ENCODE measurements around the gene RCVRN. TPM values are rescaled to one million over a fixed set of nuclear protein-coding genes. Genes with fewer than 3 reads are reported as not detected.

The RCVRN gene
- total RNA-seq, 1 experiment from 2014 or later: not detected

DNA sequence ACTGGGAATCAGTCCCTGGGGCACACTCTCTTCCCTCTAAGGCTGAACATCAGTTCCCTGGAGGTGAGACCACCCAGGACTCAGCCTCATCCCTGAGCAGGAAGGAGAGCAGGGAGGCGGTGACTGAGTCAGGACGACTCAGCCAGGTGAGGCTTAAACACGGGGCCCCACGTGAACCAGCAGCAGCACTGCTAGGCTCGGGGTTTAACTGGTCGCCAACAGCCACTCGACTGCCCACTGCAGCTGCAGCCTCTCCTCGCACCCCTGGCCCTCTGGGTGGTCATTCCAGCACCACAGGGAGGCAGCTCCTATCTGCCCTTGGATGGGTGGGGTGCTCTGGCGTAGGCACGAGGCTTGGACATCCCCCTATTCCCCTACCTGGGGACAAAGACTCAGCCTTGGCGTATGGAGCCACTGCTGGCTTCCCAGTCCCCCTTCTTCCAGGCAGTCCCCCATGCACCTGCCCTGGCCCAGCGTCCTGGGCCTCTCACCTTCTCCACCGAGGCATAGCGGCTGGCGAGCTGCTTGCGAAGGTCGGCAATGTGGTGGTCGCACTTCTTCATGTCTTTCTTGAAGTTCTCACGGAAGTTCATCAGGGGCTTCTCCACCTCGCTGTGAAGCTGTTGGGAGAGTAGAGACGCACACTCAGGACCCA lies 21.2 kb upstream of the RCVRN start:
- no peaks in the 10 kb centered on the region for H3K9me3 ChIP-seq (ENCODE audit: insufficient read depth, low read depth)
- H4K20me1 ChIP-seq (ENCODE audit: insufficient read depth): no peaks in the 10 kb centered on the region
- intact Hi-C loops (cut with micrococcal nuclease; ENCODE audit: unreplicated experiment): loop anchor here (10.0 kb wide), 2 partner anchors 161 to 281 kb away; partner anchors contain the start of gene USP43
- no TSS peak for BruUV-seq (replicated peaks)
- 0 out of 2 replicates have a peak, but pooled peaks cover 3% of the 10 kb centered on the region for H3K4me1 ChIP-seq (replicated peaks; ENCODE audit: insufficient read depth)
- no peak overlapping the region for H3K27ac ChIP-seq
- TF ChIP-seq EZH2 (IDR thresholded peaks at IDR 0.05; ENCODE audit: low read depth): no peak
- TF ChIP-seq, protein P1, sequence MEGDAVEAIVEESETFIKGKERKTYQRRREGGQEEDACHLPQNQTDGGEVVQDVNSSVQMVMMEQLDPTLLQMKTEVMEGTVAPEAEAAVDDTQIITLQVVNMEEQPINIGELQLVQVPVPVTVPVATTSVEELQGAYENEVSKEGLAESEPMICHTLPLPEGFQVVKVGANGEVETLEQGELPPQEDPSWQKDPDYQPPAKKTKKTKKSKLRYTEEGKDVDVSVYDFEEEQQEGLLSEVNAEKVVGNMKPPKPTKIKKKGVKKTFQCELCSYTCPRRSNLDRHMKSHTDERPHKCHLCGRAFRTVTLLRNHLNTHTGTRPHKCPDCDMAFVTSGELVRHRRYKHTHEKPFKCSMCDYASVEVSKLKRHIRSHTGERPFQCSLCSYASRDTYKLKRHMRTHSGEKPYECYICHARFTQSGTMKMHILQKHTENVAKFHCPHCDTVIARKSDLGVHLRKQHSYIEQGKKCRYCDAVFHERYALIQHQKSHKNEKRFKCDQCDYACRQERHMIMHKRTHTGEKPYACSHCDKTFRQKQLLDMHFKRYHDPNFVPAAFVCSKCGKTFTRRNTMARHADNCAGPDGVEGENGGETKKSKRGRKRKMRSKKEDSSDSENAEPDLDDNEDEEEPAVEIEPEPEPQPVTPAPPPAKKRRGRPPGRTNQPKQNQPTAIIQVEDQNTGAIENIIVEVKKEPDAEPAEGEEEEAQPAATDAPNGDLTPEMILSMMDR (conservative IDR thresholded peaks at IDR 0.05): no peak
- ChIA-PET POLR2A (ENCODE audit: unreplicated experiment) (no interaction called here), CTCF (no interaction called here)
- no peak overlapping the region for H3K4me3 ChIP-seq
- H3K9me2 ChIP-seq (ENCODE audit: insufficient read depth): no peaks in the 10 kb centered on the region
- no peak overlapping the region for H2AFZ ChIP-seq
- no peak for DNase-seq
- H3K4me2 ChIP-seq: no peak overlapping the region
- H3K79me2 ChIP-seq (ENCODE audit: low read depth): no peaks in the 10 kb centered on the region
- H3K27me3 ChIP-seq (ENCODE audit: insufficient read depth, low read depth): peaks cover 17% of the 10 kb centered on the region
- H3F3A ChIP-seq (ENCODE audit: insufficient read depth, low read depth): no peaks in the 10 kb centered on the region
- no peaks in the 10 kb centered on the region for H3K36me3 ChIP-seq (ENCODE audit: low read depth)

DNA sequence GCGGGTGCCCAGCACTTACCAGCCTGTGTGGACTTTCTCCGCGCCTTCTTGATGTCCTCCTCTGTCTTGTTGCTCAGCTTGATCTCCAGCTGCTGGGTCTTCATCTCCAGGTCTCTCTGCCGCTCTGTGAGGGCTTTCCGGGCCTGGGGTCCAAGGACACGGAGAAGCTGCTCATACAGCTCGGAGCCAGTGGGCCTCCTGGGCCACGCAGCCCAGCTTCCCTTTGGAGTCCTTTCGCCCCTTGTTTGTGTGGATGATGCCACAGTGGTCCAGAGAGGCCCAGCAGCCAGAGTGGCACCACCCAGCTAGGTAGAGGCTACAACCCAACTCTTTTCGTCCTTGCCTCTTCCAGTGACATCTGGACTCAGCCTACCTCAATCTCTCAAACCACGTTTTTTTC lies 20.4 kb upstream of the RCVRN start:
- H3K4me2 ChIP-seq: no peak overlapping the region
- H3K79me2 ChIP-seq (ENCODE audit: low read depth): no peaks in the 10 kb centered on the region
- no peak overlapping the region for H2AFZ ChIP-seq
- DNase-seq: no peak
- no peak for TF ChIP-seq EZH2 (IDR thresholded peaks at IDR 0.05; ENCODE audit: low read depth)
- TF ChIP-seq, protein P1 (conservative IDR thresholded peaks at IDR 0.05): no peak
- H3F3A ChIP-seq (ENCODE audit: insufficient read depth, low read depth): no peaks in the 10 kb centered on the region
- CTCF ChIA-PET: interaction anchor here (1.0 to 1.2 kb wide), 2 partner anchors 108 to 301 kb away, joined by 3 to 10 read pairs; no protein-coding TSS in a partner anchor
- no TSS peak for BruUV-seq (replicated peaks)
- no peaks in the 10 kb centered on the region for H4K20me1 ChIP-seq (ENCODE audit: insufficient read depth)
- peaks cover 9% of the 10 kb centered on the region for H3K27me3 ChIP-seq (ENCODE audit: insufficient read depth, low read depth)
- POLR2A ChIA-PET (ENCODE audit: unreplicated experiment): no interaction called here
- H3K27ac ChIP-seq: no peak overlapping the region
- intact Hi-C loops (cut with micrococcal nuclease; ENCODE audit: unreplicated experiment): loop anchor here (2.0 to 10.0 kb wide), 3 partner anchors 161 to 693 kb away; partner anchors contain the start of gene USP43
- no peaks in the 10 kb centered on the region for H3K36me3 ChIP-seq (ENCODE audit: low read depth)
- H3K4me3 ChIP-seq: no peak overlapping the region
- no peaks in the 10 kb centered on the region for H3K9me3 ChIP-seq (ENCODE audit: insufficient read depth, low read depth)
- H3K4me1 ChIP-seq (replicated peaks; ENCODE audit: insufficient read depth): 0 out of 2 replicates have a peak, but pooled peaks cover 3% of the 10 kb centered on the region
- no peaks in the 10 kb centered on the region for H3K9me2 ChIP-seq (ENCODE audit: insufficient read depth)

- peak; percentile 39 to 56 for DNase-seq
- no peak overlapping the region for H3K4me3 ChIP-seq
- POLR2A ChIA-PET (ENCODE audit: unreplicated experiment): interaction anchor here (0.8 kb wide), 1 partner anchor 156 kb away, joined by 3 read pairs; no protein-coding TSS in a partner anchor
- H3K27me3 ChIP-seq (ENCODE audit: insufficient read depth, low read depth): peaks cover 2% of the 10 kb centered on the region; the same call in 1 of the 2 replicates
- H3K36me3 ChIP-seq (ENCODE audit: low read depth): no peaks in the 10 kb centered on the region
- CTCF ChIA-PET: interaction anchor here (0.6 to 1.2 kb wide), 9 partner anchors 9 to 693 kb away, joined by 3 to 15 read pairs (median 7); no protein-coding TSS in a partner anchor
- no peaks in the 10 kb centered on the region for H3K9me3 ChIP-seq (ENCODE audit: insufficient read depth, low read depth)
- H3K27ac ChIP-seq: no peak overlapping the region
- BruUV-seq (replicated peaks): no TSS peak
- H3K4me2 ChIP-seq: peak overlapping the region; percentile 32; the same call in 1 of the 2 replicates
- intact Hi-C loops (cut with micrococcal nuclease; ENCODE audit: unreplicated experiment): loop anchor here (1.0 to 10.0 kb wide), 6 partner anchors 58 to 694 kb away; partner anchors contain the start of gene USP43
- H3K4me1 ChIP-seq (replicated peaks; ENCODE audit: insufficient read depth): 0 out of 2 replicates have a peak, but pooled peaks cover 3% of the 10 kb centered on the region
- no peaks in the 10 kb centered on the region for H3K9me2 ChIP-seq (ENCODE audit: insufficient read depth)
- no peak overlapping the region for H2AFZ ChIP-seq
- no peaks in the 10 kb centered on the region for H3K79me2 ChIP-seq (ENCODE audit: low read depth)
- no peaks in the 10 kb centered on the region for H3F3A ChIP-seq (ENCODE audit: insufficient read depth, low read depth)
- TF ChIP-seq, protein P1 (conservative IDR thresholded peaks at IDR 0.05): peak; percentile 86
- TF ChIP-seq EZH2 (IDR thresholded peaks at IDR 0.05; ENCODE audit: low read depth): no peak
- no peaks in the 10 kb centered on the region for H4K20me1 ChIP-seq (ENCODE audit: insufficient read depth)
Measured at GRCh38 chr17:9924735-9925191, 19.7 kb upstream of the RCVRN start.
